NCI-H524 treated with DMSO at 0.1 percent for 48 hours (cell line): ENCODE data around the gene CUL5.
"Not testable (repeated sequence)": the region's sequence is repeated elsewhere in the genome, so short reads cannot be mapped to it uniquely, and the experiment has no call there.

Experiments used
- DNase-seq: peaks from one replicate; lab custom pipeline; 2025; lab: John Stamatoyannopoulos, UW

CUL5 gene

DNA sequence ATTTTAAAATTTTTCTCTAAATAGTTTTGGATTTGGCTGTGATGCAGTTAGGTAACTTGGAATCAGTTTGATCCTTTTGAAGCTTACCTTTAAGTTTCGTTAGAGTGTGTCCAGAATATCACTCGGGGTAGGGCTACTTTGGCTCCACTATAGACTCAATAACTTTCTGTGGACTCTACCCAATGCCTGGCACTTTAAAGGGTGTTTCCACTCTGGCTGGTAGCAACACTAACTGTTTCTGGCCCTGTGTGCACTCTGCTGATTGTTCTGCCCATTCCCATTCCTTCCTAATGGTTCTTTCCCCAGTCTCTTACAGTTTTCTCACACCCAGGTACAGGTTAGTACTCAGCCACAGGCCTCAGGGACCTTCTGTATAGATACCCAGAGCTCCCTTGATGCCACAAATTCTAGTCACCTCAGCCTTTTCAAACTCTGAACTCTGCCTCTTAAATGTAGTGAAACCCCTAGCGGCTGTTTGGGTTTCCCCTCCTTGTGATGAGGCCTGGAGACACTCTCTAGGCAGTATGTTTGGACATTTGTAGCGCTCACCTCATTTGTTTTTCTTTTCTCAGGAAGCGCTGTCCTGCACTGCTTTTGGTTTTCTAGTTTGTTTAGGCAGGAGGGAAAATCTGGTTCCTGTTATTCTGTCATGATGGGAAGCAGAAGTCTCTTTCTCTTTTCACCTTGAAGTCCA, 16.8 kb downstream of the CUL5 start:
- no peak for DNase-seq

- no peak for DNase-seq
These were observed 18.4 kb downstream of the CUL5 start for GRCh38 chr11:108027057-108027456.

GRCh38 chr11:108028822-108029441, 20.2 kb downstream of the CUL5 start:
- not testable (repeated sequence) for DNase-seq

GRCh38 chr11:108031604-108032003, 22.9 kb downstream of the CUL5 start:
- DNase-seq = not testable (repeated sequence)

DNA sequence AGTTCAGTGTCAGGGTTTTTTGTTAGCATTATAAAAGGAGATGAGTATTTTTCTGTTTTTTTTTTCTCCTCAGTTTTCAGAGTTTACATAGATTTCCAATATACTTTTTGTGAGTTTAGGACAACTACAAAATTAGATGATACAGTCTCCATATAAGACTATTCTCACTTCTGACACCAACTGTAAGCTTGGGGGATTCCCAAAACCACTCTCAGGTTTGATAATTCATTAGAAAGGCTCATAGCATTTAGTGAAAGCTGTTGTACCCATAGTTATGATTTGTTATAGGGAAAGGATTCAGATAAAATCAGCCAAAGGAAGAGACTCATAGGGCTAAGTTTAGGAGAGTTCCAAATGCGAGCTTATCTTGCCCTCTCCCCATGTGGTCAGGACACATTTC, 24.1 kb downstream of the CUL5 start:
- DNase-seq = no peak

DNA sequence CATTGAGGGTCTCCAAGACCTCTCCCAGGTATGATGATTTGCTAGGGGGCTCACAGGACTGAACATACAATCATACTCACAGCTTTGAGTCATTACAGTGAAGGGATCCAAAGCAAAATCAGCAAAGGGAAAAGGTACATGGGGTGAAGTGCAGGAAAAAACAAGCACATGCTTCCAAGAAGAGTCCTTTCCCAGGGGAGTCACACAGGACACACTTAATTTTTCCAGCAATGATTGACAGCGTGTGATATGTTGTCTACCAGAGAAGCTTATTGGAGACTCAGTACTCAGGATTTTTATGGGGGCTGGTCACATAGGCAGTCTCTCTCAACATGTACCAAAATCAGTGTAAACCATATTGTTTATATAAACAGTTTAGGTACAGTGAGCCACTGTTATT, 25.3 kb downstream of the CUL5 start:
- no peak for DNase-seq

- no peak for DNase-seq
These were observed 26.3 kb downstream of the CUL5 start for GRCh38 chr11:108034952-108035351.

- no peak for DNase-seq
These were observed 27.0 kb downstream of the CUL5 start for GRCh38 chr11:108035690-108036089.

DNA sequence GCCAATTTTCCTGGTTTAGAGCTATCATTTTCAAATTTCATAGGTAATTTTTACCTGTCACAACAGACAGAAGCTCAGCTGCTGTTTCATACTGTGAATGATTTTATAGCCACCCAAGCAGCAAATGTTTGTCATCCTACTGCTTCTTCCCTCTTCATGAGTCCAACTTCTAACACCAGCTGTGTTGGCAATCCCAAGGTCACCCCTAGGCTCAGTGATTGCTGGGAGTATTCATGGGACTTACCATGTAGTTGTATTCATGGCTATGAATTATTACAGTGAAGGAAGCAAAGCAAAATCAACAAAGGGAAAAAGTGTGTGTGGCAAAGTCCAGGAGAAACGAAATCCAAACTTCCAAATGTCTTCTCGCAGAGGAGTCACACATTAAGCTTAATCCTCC, 28.5 kb downstream of the CUL5 start:
- no peak for DNase-seq

DNA sequence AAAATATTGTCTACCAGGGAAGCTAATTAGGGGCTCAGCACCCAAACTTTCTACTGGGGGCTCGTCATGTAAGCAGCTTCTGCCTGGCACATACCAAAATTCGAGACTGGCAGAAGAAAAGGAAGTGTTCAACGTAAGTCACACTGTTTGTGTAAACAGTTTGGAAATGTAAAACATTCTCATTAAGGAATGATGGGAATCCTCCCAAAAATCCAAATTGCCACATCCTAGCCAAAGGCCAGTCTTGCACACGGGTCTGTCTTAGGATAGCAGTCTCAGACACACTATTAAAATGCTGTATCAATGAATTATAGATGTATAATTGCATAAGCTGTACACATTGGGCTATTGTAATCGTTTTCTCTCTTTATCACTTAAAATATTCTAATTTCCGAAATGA, 28.9 kb downstream of the CUL5 start:
- DNase-seq = no peak

DNA sequence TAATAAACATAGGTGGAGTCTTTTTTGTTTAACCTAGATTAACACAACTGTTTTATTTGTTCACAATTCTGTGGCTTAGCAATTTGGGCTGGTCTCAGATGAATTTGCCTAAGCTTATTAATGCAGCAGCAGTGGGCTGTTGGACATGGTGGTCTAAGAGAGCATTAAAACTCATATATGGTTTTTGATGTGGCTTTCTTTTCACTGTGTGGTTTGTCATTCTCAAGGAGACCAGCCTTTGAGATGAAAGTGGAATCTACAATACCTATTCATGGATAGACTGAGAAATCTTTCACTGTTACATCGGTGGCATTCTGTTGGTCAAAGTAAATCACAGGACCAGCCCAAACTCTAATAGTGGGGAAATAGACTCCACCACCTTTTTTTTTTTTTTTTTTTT, 39.6 kb downstream of the CUL5 start:
- no peak for DNase-seq

DNA sequence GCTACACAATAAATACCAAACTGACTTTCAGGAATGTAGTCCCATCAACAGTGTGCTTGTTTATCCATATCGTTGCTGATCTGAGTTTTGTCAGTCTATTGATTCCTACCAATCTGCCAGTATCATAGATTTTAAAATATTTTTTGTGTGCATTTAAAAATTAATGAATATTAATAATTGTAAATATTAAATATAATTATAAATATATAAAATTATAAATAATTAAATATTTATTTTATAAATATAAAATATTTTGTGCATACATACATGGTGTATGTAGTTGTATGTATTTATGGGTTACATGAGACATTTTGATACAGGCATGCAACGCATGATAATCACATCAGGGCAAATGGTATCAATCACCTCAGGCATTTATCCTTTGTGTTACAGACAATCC, 53.6 kb downstream of the CUL5 start:
- no peak for DNase-seq

- DNase-seq = no peak
These were observed 54.7 kb downstream of the CUL5 start for GRCh38 chr11:108063410-108063809.

GRCh38 chr11:108069947-108070346, 61.2 kb downstream of the CUL5 start:
- DNase-seq = no peak

DNA sequence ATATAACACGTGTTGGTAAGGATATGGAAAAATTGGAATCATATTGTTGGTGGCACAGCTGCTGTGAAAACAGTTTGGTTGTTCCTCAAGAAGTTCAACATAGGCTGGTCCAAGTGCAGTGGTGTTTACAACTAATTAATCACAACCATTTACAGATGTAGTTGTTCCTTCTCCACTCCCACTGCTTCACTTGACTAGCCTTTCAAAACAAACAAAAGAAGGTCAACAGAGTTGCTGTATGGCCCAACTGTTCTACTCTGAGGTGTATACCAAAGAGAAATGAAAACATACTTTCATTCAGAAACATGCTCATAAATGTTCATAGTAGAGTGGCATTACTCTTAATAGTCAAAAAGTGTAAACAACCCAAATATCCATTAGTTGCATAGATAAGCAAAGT, 76.1 kb downstream of the CUL5 start:
- DNase-seq = no peak

DNA sequence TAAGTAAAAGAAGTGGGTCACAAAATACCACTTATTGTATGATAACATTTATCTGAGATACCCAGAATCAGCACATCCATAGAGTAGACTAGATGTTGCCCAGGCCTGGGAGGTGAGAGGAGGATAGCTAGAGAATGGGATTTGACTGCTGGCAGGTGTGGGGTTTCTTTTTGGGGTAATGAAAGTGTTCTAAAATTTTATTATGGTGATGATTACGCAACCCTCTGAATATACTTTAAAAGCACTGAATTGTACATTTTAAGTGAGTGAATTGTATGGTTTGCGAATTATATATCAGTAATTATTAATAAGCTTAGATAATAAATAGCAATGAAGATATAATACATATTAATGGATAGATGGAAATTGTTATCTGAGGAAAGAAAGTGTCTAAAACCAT, 77.0 kb downstream of the CUL5 start:
- no peak for DNase-seq

- DNase-seq = no peak
These were observed 83.4 kb downstream of the CUL5 start for GRCh38 chr11:108092134-108092533.

DNA sequence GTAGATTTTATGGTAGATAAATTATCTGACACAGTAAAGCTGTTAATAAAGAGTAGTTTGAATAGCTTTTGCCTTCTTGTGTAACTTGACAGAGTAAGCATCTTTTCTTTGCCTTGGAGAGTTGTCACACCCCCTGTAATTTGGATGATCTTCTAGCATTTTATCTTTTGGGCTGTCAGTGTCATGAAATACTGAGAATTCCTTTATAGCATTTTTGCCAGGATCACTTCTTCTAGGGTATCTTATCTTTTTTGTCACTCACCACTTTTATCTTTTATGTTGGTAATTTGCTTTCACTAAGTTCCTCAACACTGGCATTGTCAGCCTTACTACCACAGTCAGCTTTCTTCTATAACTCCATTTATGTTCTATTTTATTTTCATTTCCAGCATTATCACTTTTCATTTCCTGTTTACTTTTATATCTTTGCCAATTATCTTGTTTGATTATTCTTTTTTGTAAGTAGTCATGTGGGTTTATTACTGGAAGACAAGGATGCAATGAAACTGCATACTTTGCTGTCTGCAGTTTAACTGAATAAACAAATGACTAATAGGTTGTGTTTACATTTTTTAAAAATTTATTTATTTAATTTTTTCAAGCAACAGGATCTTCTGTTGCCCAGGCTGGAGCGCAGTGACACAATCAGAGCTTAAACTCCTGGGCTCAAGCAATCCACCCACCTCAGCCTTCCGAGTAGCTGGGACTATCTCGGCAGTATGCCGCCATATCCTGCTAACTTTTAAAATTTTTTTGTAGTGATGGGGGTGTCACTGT, 84.6 kb downstream of the CUL5 start:
- DNase-seq = no peak

DNA sequence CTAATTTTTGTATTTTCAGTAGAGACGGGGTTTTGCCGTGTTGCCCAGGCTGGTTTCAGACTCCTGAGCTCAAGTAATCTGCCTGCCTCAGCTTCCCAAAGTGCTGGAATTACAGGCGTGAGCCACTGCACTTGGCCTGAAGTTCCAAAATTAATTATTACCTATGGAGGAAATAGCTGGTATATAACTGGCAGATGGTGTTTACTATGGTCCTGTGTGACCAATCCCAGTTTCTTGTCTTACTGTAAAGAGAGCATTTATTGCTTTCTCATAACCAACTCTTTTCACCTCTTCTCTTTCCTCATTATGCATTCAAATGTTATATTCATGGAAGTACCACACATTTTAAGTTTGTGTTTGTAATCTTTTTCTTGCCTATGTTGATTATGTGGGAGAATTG, 88.5 kb downstream of the CUL5 start:
- no peak for DNase-seq

- no peak for DNase-seq
These were observed 92.5 kb downstream of the CUL5 start for GRCh38 chr11:108101090-108101775.

- DNase-seq = no peak
These were observed 102.4 kb downstream of the CUL5 start for GRCh38 chr11:108111126-108111525.

- DNase-seq = no peak
These were observed 103.4 kb downstream of the CUL5 start for GRCh38 chr11:108112057-108112456.
